K562 (cell line): Measurements from ENCODE around the gene CABP4. TPM values are rescaled to one million over a fixed set of nuclear protein-coding genes. Genes with fewer than 3 reads are reported as not detected.
A peak's percentile ranks its signal among the peaks of the same experiment; 100 is the strongest.

ENCODE experiments used
- ETV5 ChIP-seq: sonication (generic); formaldehyde crosslinking; IDR thresholded peaks from 2 replicates; pipeline ENCODE4 v1.4.0; 2020; ENCODE audit warnings: low read depth, mild to moderate bottlenecking, missing genetic modification reagents
- FOXM1 ChIP-seq, 2 experiments: fragments of 450-650 bp in 1 of 2; sonication (generic) in 1 of 2; formaldehyde crosslinking in 1 of 2; IDR thresholded peaks; 2 replicates each; pipeline versions ENCODE4 v1.6.1 to v1.9.0; 2017 to 2022; ENCODE audit warnings: low read depth in 2 of 2, mild to moderate bottlenecking in 2 of 2, missing genetic modification reagents in 1 of 2, moderate library complexity in 1 of 2
- GABPB1 ChIP-seq: sonication (generic); formaldehyde crosslinking; IDR thresholded peaks from 2 replicates; pipeline ENCODE4 v1.8.0; 2022; ENCODE audit warnings: mild to moderate bottlenecking, missing genetic modification reagents
- HMBOX1 ChIP-seq: sonication (generic); IDR thresholded peaks from 2 replicates; pipeline ENCODE4 v1.6.1; 2016
- HOMEZ ChIP-seq: fragments of 250-450 bp; sonication (Bioruptor Pico); IDR thresholded peaks from 2 replicates; pipeline ENCODE4 v1.4.0; 2020; ENCODE audit warnings: mild to moderate bottlenecking, moderate library complexity
- KAT8 ChIP-seq: fragments of 450-650 bp; IDR thresholded peaks from 2 replicates; pipeline ENCODE4 v1.6.1; 2016; ENCODE audit warnings: low read depth, mild to moderate bottlenecking
- KLF13 ChIP-seq: fragments of 450-650 bp; IDR thresholded peaks from 2 replicates; pipeline ENCODE4 v1.6.1; 2016; ENCODE audit warnings: missing genetic modification characterization, low read depth, mild to moderate bottlenecking, missing compliant biosample characterization, moderate library complexity, borderline replicate concordance
- KLF16 ChIP-seq: IDR thresholded peaks from 2 replicates; pipeline ENCODE4 v1.6.1; 2016; ENCODE audit warnings: antibody characterized with exemption
- KLF6 ChIP-seq: fragments of 250-450 bp; sonication (Bioruptor Pico); IDR thresholded peaks from 2 replicates; pipeline ENCODE4 v1.4.0; 2020; ENCODE audit warnings: mild to moderate bottlenecking, moderate library complexity, borderline replicate concordance
- MTA2 ChIP-seq: fragments of 450-650 bp; IDR thresholded peaks from 2 replicates; pipeline ENCODE4 v1.6.1; 2016; ENCODE audit warnings: low read depth
- NCOA2 ChIP-seq, 2 experiments: fragments of 450-650 bp; IDR thresholded peaks; 2 replicates each; pipeline ENCODE4 v1.6.1; 2018; ENCODE audit warnings: mild to moderate bottlenecking in 2 of 2, moderate library complexity in 1 of 2; ENCODE audit not compliant: partially characterized antibody in 2 of 2
- NONO ChIP-seq, 2 experiments: fragments of 200-400 bp in 1 of 2; fragments of 450-650 bp in 1 of 2; formaldehyde crosslinking in 1 of 2; IDR thresholded peaks; 2 replicates each; pipeline ENCODE4 v1.6.1; 2017; ENCODE audit warnings: low read depth in 2 of 2, mild to moderate bottlenecking in 2 of 2, moderate library complexity in 2 of 2, low read length in 1 of 2
- PATZ1 ChIP-seq: fragments of 250-450 bp; sonication (Bioruptor Pico); IDR thresholded peaks from 2 replicates; pipeline ENCODE4 v1.5.0; 2020; ENCODE audit warnings: mild to moderate bottlenecking, borderline replicate concordance
- PREB ChIP-seq: sonication (generic); formaldehyde crosslinking; IDR thresholded peaks from 2 replicates; pipeline ENCODE4 v1.8.1; 2023; ENCODE audit warnings: mild to moderate bottlenecking, missing genetic modification reagents
- ZBTB2 ChIP-seq: fragments of 450-650 bp; IDR thresholded peaks from 2 replicates; pipeline ENCODE4 v1.6.1; 2016; ENCODE audit warnings: antibody characterized with exemption
- ZBTB43 ChIP-seq: sonication (generic); formaldehyde crosslinking; IDR thresholded peaks from 2 replicates; pipeline ENCODE4 v1.8.0; 2023; ENCODE audit warnings: mild to moderate bottlenecking, missing genetic modification reagents
- ZNF263 ChIP-seq: sonication (generic); formaldehyde crosslinking; IDR thresholded peaks from 2 replicates; pipeline ENCODE4 v1.8.0; 2022; ENCODE audit warnings: mild to moderate bottlenecking, missing genetic modification reagents, borderline replicate concordance
- ZNF695 ChIP-seq: fragments of 450-650 bp; formaldehyde crosslinking; IDR thresholded peaks from 2 replicates; pipeline ENCODE4 v1.4.0; 2020; ENCODE audit warnings: mild to moderate bottlenecking, moderate library complexity
- polyA plus RNA-seq, 8 experiments: library from polyadenylated mRNA; depleted of rRNA in 4 of 8; stranded (reverse) in 5 of 8; unstranded in 3 of 8; fragments of >200 nt; fragmentation: Nextera tagmentation in 2 of 8; fragmentation: Illumina TruSeq in 1 of 8; extraction: Ambion mirVana in 2 of 8; extraction: Trizol in 1 of 8; gene quantifications; 2 replicates each; pipeline versions ENCODE4 v1.2.1 to v1.2.3, GENCODE V29; 2011 to 2014; ENCODE audit warnings: inconsistent platforms in 1 of 8, missing spikeins in 1 of 8
- total RNA-seq, 7 experiments: library from RNA; depleted of rRNA in 6 of 7; stranded (reverse); fragments of >200 nt in 6 of 7; fragmentation: Illumina TruSeq in 2 of 7; extraction: Trizol in 2 of 7; gene quantifications; 2 replicates each; pipeline versions ENCODE4 v1.2.1 to v1.2.3, GENCODE V29; 2011 to 2021; ENCODE audit warnings: low replicate concordance in 1 of 7

Gene CABP4
- total and polyA plus RNA-seq, 9 of the 15 experiments (the other 6 are each of a cell fraction or from before 2014, with no cell fraction given) = 0.11 TPM; not detected in 8

GRCh38 chr11:67436459-67437081 is 18.6 kb upstream of the CABP4 start (continued):
- peak; percentile 76 for TF ChIP-seq ZBTB2
- TF ChIP-seq NCOA2 (IDR thresholded peaks at IDR 0.05; ENCODE audit: partially characterized antibody in 2 of 2) = no peak
- TF ChIP-seq NONO (IDR thresholded peaks at IDR 0.05; ENCODE audit: low read depth in 2 of 2, low read length in 1 of 2) = no peak
- no peak for TF ChIP-seq PREB
- TF ChIP-seq KAT8 = no peak
- peak; percentile 93 for TF ChIP-seq ZNF263
- TF ChIP-seq KLF16 = peak; percentile 29; the same call in 1 of the 2 replicates
- TF ChIP-seq ZNF695 (CRISPR knock-in tag) = no peak
- no peak for TF ChIP-seq ETV5 (CRISPR knock-in tag)
- TF ChIP-seq ZBTB43 (CRISPR knock-in tag) = no peak
- TF ChIP-seq HMBOX1 = peak; percentile 65; the same call in 1 of the 2 replicates
- no peak for TF ChIP-seq KLF6 (CRISPR knock-in tag)
- TF ChIP-seq KLF13 (tag) = no peak
- no peak for TF ChIP-seq MTA2
- peak; percentile 34; the same call in 1 of the 2 replicates for TF ChIP-seq GABPB1 (CRISPR knock-in tag)
- no peak for TF ChIP-seq PATZ1 (CRISPR knock-in tag)
- no peak for TF ChIP-seq HOMEZ (CRISPR knock-in tag)
- TF ChIP-seq FOXM1 (IDR thresholded peaks at IDR 0.05; ENCODE audit: low read depth) = no peak
- no peak for TF ChIP-seq FOXM1 (CRISPR knock-in tag; IDR thresholded peaks at IDR 0.05; ENCODE audit: low read depth)
